22Rv1 (cell line): Measurements from ENCODE around the gene NUP153.

Experiments
- H3K27ac ChIP-seq: fragments of 450-650 bp; 2 replicates; pipeline ENCODE4 v1.5.1; 2017
- CTCF ChIP-seq: fragments of 450-650 bp; IDR thresholded peaks from 2 replicates; pipeline ENCODE4 v1.5.1; 2017; ENCODE audit warnings: mild to moderate bottlenecking
- ZFX ChIP-seq: fragments of 450-650 bp; IDR thresholded peaks from 2 replicates; pipeline ENCODE4 v1.6.1; 2017; ENCODE audit warnings: antibody characterized with exemption, borderline replicate concordance

The NUP153 gene

GRCh38 chr6:17653198-17653882 lies 53.4 kb downstream of the NUP153 start:
- TF ChIP-seq ZFX (no peak), CTCF (no peak)
- H3K27ac ChIP-seq = no peak overlapping the region

- no peak for TF ChIP-seq ZFX
- no peak for TF ChIP-seq CTCF
- H3K27ac ChIP-seq = no peak overlapping the region
Observed at GRCh38 chr6:17650656-17651309, 55.9 kb downstream of the NUP153 start.

- TF ChIP-seq ZFX (no peak), CTCF (no peak)
- no peak overlapping the region for H3K27ac ChIP-seq
Observed at GRCh38 chr6:17648745-17649144, 58.0 kb downstream of the NUP153 start.

GRCh38 chr6:17640477-17640917 lies 66.2 kb downstream of the NUP153 start:
- TF ChIP-seq CTCF (no peak), ZFX (no peak)

GRCh38 chr6:17638212-17638715 lies 68.5 kb downstream of the NUP153 start:
- H3K27ac ChIP-seq = no peak overlapping the region
- no peak for TF ChIP-seq ZFX
- TF ChIP-seq CTCF = no peak

More at GRCh38 chr6:17640477-17640917, 66.2 kb downstream of the NUP153 start:
- H3K27ac ChIP-seq = no peak overlapping the region

- no peak for TF ChIP-seq CTCF
- no peak for TF ChIP-seq ZFX
- no peak overlapping the region for H3K27ac ChIP-seq
Observed at GRCh38 chr6:17635568-17635967, 71.2 kb downstream of the NUP153 start.

GRCh38 chr6:17633465-17634188 lies 73.1 kb downstream of the NUP153 start:
- no peak overlapping the region for H3K27ac ChIP-seq
- TF ChIP-seq ZFX (no peak), CTCF (no peak)
